ENCODE data around the gene CDON.

DNA sequence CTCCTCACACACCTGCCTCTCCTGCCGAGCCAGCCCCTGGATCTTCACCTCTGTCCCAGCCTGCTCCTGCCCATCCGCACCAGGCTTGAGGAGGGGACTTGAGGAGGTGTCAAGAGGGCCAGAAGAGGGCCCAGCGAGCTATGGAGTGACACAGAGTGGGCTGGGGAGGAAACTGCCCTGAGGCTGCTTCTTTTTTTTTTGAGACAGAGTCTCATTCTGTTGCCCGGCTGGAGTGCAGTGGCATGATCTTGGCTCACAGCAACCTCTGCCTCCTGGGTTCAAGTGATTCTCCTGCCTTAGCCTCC is 21.9 kb upstream of the CDON start:
- TF ChIP-seq, protein P1, sequence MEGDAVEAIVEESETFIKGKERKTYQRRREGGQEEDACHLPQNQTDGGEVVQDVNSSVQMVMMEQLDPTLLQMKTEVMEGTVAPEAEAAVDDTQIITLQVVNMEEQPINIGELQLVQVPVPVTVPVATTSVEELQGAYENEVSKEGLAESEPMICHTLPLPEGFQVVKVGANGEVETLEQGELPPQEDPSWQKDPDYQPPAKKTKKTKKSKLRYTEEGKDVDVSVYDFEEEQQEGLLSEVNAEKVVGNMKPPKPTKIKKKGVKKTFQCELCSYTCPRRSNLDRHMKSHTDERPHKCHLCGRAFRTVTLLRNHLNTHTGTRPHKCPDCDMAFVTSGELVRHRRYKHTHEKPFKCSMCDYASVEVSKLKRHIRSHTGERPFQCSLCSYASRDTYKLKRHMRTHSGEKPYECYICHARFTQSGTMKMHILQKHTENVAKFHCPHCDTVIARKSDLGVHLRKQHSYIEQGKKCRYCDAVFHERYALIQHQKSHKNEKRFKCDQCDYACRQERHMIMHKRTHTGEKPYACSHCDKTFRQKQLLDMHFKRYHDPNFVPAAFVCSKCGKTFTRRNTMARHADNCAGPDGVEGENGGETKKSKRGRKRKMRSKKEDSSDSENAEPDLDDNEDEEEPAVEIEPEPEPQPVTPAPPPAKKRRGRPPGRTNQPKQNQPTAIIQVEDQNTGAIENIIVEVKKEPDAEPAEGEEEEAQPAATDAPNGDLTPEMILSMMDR (conservative IDR thresholded peaks at IDR 0.05; ENCODE audit: low read length) = no peak
- no peak for TF ChIP-seq EZH2phosphoT487 (IDR thresholded peaks at IDR 0.05; ENCODE audit: borderline replicate concordance)
